Glutamatergic neuron (in vitro differentiated cells): ENCODE measurements around the gene FUBP3. TPM values are rescaled to one million over a fixed set of nuclear protein-coding genes. Genes with fewer than 3 reads are reported as not detected.

Experiments
- DNase-seq: peaks from one replicate; pipeline ENCODE4 v3.0.0; 2022
- H3K27ac Mint-ChIP-seq: one replicate; pipeline ENCODE4 v1.8.0; 2020; ENCODE audit warnings: mild to moderate bottlenecking, mixed read lengths, inconsistent platforms; ENCODE audit not compliant: unreplicated experiment
- H3K27me3 Mint-ChIP-seq: one replicate; pipeline ENCODE4 v1.8.0; 2020; ENCODE audit warnings: mild to moderate bottlenecking, moderate library complexity, mixed read lengths, inconsistent platforms; ENCODE audit not compliant: unreplicated experiment
- H3K36me3 Mint-ChIP-seq: one replicate; pipeline ENCODE4 v1.8.0; 2020; ENCODE audit warnings: mild to moderate bottlenecking, mixed read lengths, inconsistent platforms; ENCODE audit not compliant: unreplicated experiment
- H3K4me1 Mint-ChIP-seq: one replicate; pipeline ENCODE4 v1.8.0; 2020; ENCODE audit warnings: mild to moderate bottlenecking, low read depth, mixed read lengths, inconsistent platforms; ENCODE audit not compliant: unreplicated experiment
- H3K4me3 Mint-ChIP-seq: one replicate; pipeline ENCODE4 v1.8.0; 2020; ENCODE audit warnings: mild to moderate bottlenecking, mixed read lengths, inconsistent platforms; ENCODE audit not compliant: unreplicated experiment
- H3K9me3 Mint-ChIP-seq: one replicate; pipeline ENCODE4 v1.8.0; 2020; ENCODE audit warnings: mild to moderate bottlenecking, moderate library complexity, mixed read lengths, inconsistent platforms; ENCODE audit not compliant: unreplicated experiment
- CTCF ChIP-seq: fragments of 200-600 bp; sonication (generic); IDR thresholded peaks from one replicate; pipeline ENCODE4 v1.5.0; 2021; ENCODE audit not compliant: partially characterized antibody, unreplicated experiment
- total RNA-seq: library from RNA; stranded (reverse); fragmentation: NEBNext Ultra II Directional; extraction: Animal tissue kit (Norgen Biotek cat#: 25700); gene quantifications from one replicate; pipeline ENCODE4 v1.2.1, GENCODE V29; 2021; ENCODE audit not compliant: unreplicated experiment

Gene FUBP3
- total RNA-seq, 1 donor from 2014 or later, result 76.8 TPM

- H3K4me3 Mint-ChIP-seq, result no peak overlapping the region
- H3K4me1 Mint-ChIP-seq, result peaks cover 22% of the 10 kb centered on the region
- DNase-seq, result no peak
- H3K27ac Mint-ChIP-seq, result no peak overlapping the region
- H3K27me3 Mint-ChIP-seq, result peaks cover 24% of the 10 kb centered on the region
- no peaks in the 10 kb centered on the region for H3K36me3 Mint-ChIP-seq
- no peak for TF ChIP-seq CTCF
- H3K9me3 Mint-ChIP-seq, result peaks cover 15% of the 10 kb centered on the region
Observed at GRCh38 chr9:130668659-130669058, 89.3 kb downstream of the FUBP3 start.

- H3K9me3 Mint-ChIP-seq, result peaks cover 15% of the 10 kb centered on the region
- no peak for TF ChIP-seq CTCF
- no peak overlapping the region for H3K4me3 Mint-ChIP-seq
- no peak for DNase-seq
- H3K4me1 Mint-ChIP-seq, result peaks cover 22% of the 10 kb centered on the region
- H3K27ac Mint-ChIP-seq, result no peak overlapping the region
- no peaks in the 10 kb centered on the region for H3K36me3 Mint-ChIP-seq
- H3K27me3 Mint-ChIP-seq, result peaks cover 22% of the 10 kb centered on the region
Observed at GRCh38 chr9:130669965-130670364, 90.6 kb downstream of the FUBP3 start.

- H3K27me3 Mint-ChIP-seq, result peaks cover 18% of the 10 kb centered on the region
- peak overlapping the region; percentile 48 for H3K4me3 Mint-ChIP-seq
- no peak for DNase-seq
- TF ChIP-seq CTCF, result no peak
- peak overlapping the region; percentile 14 for H3K27ac Mint-ChIP-seq
- peaks cover 21% of the 10 kb centered on the region for H3K4me1 Mint-ChIP-seq
- H3K9me3 Mint-ChIP-seq, result peaks cover 12% of the 10 kb centered on the region
- H3K36me3 Mint-ChIP-seq, result no peaks in the 10 kb centered on the region
Observed at GRCh38 chr9:130670644-130671043, 91.3 kb downstream of the FUBP3 start.

GRCh38 chr9:130672466-130672865 lies 93.1 kb downstream of the FUBP3 start:
- peaks cover 8% of the 10 kb centered on the region for H3K9me3 Mint-ChIP-seq
- peak overlapping the region; percentile 92 for H3K27ac Mint-ChIP-seq
- no peak for TF ChIP-seq CTCF
- H3K36me3 Mint-ChIP-seq, result no peaks in the 10 kb centered on the region
- peak overlapping the region; percentile 58 for H3K4me3 Mint-ChIP-seq
- peaks cover 18% of the 10 kb centered on the region for H3K4me1 Mint-ChIP-seq
- DNase-seq, result peak; percentile 54
- peaks cover 16% of the 10 kb centered on the region for H3K27me3 Mint-ChIP-seq

- Mint-ChIP-seq H3K27me3 (peaks cover 16% of the 10 kb centered on the region), H3K9me3 (peaks cover 10% of the 10 kb centered on the region), H3K4me3 (peak overlapping the region; percentile 58), H3K27ac (peak overlapping the region; percentile 92), H3K4me1 (peaks cover 18% of the 10 kb centered on the region), H3K36me3 (no peaks in the 10 kb centered on the region)
- DNase-seq, result peak; percentile 51
- no peak for TF ChIP-seq CTCF
Observed at GRCh38 chr9:130672933-130673615, 93.7 kb downstream of the FUBP3 start.
